Measurements from ENCODE around the gene TRPC4AP. TPM values are rescaled to one million over a fixed set of nuclear protein-coding genes. Genes with fewer than 3 reads are reported as not detected.

Gene TRPC4AP
- total RNA-seq, 2 donors from 2014 or later: 52.8 to 63.2 TPM

DNA sequence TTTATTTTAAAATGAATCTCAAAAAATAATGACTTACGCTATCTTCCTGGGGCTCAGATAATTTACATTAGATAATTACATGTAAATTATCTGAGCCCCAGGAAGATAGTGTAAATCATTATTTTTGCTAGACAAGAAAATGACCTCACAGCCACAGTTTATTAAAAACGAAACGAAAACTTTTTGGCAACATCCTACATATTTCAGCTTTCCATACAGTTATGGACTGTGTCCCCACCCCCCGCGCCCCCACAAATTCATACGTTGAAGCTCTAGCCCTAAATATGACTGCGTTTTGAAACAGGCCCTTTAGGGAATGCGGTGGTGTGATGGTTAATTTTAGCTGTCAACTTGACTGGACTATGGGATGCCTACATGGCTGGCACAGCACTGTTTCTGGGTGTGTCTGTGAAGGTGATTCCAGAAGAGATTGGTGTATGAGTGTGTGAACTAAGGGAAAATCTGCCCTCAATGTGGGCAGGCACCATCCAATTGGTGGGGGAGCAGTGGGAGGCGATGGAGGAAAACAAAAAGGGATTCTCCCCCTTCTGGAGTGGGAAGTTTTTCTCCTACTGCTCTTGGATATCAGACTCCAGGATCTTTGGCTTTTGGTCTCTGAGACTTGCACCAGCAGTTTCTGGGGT lies 52.6 kb downstream of the TRPC4AP start:
- TF ChIP-seq, protein P1, sequence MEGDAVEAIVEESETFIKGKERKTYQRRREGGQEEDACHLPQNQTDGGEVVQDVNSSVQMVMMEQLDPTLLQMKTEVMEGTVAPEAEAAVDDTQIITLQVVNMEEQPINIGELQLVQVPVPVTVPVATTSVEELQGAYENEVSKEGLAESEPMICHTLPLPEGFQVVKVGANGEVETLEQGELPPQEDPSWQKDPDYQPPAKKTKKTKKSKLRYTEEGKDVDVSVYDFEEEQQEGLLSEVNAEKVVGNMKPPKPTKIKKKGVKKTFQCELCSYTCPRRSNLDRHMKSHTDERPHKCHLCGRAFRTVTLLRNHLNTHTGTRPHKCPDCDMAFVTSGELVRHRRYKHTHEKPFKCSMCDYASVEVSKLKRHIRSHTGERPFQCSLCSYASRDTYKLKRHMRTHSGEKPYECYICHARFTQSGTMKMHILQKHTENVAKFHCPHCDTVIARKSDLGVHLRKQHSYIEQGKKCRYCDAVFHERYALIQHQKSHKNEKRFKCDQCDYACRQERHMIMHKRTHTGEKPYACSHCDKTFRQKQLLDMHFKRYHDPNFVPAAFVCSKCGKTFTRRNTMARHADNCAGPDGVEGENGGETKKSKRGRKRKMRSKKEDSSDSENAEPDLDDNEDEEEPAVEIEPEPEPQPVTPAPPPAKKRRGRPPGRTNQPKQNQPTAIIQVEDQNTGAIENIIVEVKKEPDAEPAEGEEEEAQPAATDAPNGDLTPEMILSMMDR (IDR thresholded peaks at IDR 0.05): no peak
- Histone ChIP-seq H3K27me3 (no peaks in the 10 kb centered on the region), H3K9me3 (no peaks in the 10 kb centered on the region), H3K36me3 (no peaks in the 10 kb centered on the region), H3K27ac (peak overlapping the region; percentile 66), H3K4me1 (no peaks in the 10 kb centered on the region), H3K9ac (ENCODE audit: low read depth in 2 of 2, low read length in 2 of 2) (peak overlapping the region in 1 of 2 donors; percentile 42), H3K4me3 (no peak overlapping the region)
- peak; percentile 62 for DNase-seq
- intact Hi-C loops (cut with DNase I): no loop called here

DNA sequence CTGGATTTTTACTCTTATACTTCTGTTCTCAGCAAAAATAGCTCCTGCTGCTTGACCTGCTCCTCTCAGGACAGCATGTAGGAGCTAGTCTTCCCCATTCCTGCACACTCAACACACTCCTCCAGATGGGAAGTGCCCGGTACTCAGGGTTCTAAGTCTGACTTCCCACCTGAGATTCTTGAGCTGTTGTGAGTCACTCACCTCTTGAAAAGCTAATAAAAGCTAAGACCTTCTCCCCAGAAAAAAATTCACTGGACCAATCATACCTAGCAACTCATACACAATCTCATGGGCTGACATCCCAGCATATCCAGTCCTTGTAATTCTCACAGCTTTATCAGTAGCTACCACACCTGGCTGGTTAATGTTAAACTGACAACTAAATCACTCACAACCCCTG lies 53.5 kb downstream of the TRPC4AP start:
- DNase-seq: peak; percentile 71
- Histone ChIP-seq H3K27me3 (no peaks in the 10 kb centered on the region), H3K36me3 (no peaks in the 10 kb centered on the region), H3K9me3 (no peaks in the 10 kb centered on the region), H3K4me3 (no peak overlapping the region), H3K9ac (ENCODE audit: low read depth in 2 of 2, low read length in 2 of 2) (peak overlapping the region in 1 of 2 donors; percentile 42), H3K4me1 (no peaks in the 10 kb centered on the region), H3K27ac (peak overlapping the region; percentile 66)
- TF ChIP-seq, protein P1 (IDR thresholded peaks at IDR 0.05): no peak
- intact Hi-C loops (cut with DNase I): no loop called here

DNA sequence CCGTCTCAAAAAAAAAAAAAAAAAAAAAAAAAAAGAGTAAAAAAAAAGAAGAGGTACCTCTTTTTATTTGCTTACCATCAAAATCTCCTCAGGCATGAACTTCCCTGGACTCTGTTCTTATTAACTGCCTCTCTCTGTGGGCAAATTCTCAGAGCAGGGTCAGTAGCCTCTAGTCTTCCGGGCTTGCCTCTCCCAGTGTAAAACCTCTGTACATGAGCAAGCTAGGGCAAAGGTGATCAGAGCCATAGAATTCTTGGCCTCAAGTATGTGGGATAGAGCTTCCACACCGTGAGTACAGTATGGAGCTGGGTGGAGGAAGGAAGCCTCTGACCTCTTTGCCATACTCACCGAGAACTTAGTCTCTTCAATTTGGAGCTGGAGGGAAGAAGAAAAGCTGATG lies 58.5 kb downstream of the TRPC4AP start:
- intact Hi-C loops (cut with DNase I): no loop called here

DNA sequence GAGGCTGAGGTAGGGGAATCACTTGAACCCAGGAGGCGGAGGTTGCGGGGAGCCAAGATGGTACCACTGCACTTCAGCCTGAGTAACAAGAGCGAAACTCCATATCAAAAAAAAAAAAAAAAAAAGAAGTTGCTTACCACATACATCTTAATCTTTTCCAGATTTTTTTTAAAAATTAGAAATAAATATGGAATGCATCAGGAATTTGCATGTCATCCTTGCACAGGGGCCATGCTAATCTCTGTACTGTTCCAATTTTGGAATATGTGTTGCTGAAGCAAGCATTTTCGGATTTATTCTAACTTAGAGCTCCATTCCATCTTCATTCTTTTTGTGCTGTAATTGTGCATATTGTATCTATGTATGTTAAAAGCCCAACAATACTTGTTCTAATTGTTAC lies 62.5 kb downstream of the TRPC4AP start:
- Histone ChIP-seq H3K9me3 (no peaks in the 10 kb centered on the region), H3K4me1 (no peaks in the 10 kb centered on the region), H3K27me3 (no peaks in the 10 kb centered on the region), H3K9ac (ENCODE audit: low read depth in 2 of 2, low read length in 2 of 2) (no peak overlapping the region), H3K36me3 (no peaks in the 10 kb centered on the region), H3K27ac (no peak overlapping the region), H3K4me3 (no peak overlapping the region)
- TF ChIP-seq, protein P1 (IDR thresholded peaks at IDR 0.05): no peak
- no peak for DNase-seq
- intact Hi-C loops (cut with DNase I): no loop called here

More for the DNA sequence above, 58.5 kb downstream of the TRPC4AP start:
- H3K9ac ChIP-seq (ENCODE audit: low read depth in 2 of 2, low read length in 2 of 2): no peak overlapping the region
- H3K9me3 ChIP-seq: no peaks in the 10 kb centered on the region
- no peaks in the 10 kb centered on the region for H3K27me3 ChIP-seq
- H3K27ac ChIP-seq: peak overlapping the region; percentile 22
- TF ChIP-seq, protein P1 (IDR thresholded peaks at IDR 0.05): no peak
- no peak overlapping the region for H3K4me3 ChIP-seq
- no peak for DNase-seq
- H3K36me3 ChIP-seq: no peaks in the 10 kb centered on the region
- H3K4me1 ChIP-seq: no peaks in the 10 kb centered on the region

- no peak overlapping the region for H3K27ac ChIP-seq
- H3K4me1 ChIP-seq: no peaks in the 10 kb centered on the region
- intact Hi-C loops (cut with DNase I): no loop called here
- no peaks in the 10 kb centered on the region for H3K9me3 ChIP-seq
- H3K9ac ChIP-seq (ENCODE audit: low read depth in 2 of 2, low read length in 2 of 2): no peak overlapping the region
- H3K4me3 ChIP-seq: no peak overlapping the region
- TF ChIP-seq, protein P1 (IDR thresholded peaks at IDR 0.05): no peak
- no peaks in the 10 kb centered on the region for H3K36me3 ChIP-seq
- no peaks in the 10 kb centered on the region for H3K27me3 ChIP-seq
- no peak for DNase-seq
These were observed 65.3 kb downstream of the TRPC4AP start for GRCh38 chr20:35027301-35027700.

All from colonic mucosa (tissue), 4 donors.